WERI-Rb-1 (cell line): Measurements from ENCODE around the gene PPP4C.

Experiments used
- DNase-seq: peaks from one replicate; pipeline ENCODE4 v3.0.0-alpha.2; 2020
- H3K27ac ChIP-seq: fragments of 250-450 bp; sonication (Bioruptor Pico); 2 replicates; pipeline ENCODE4 v1.5.1; 2020; ENCODE audit warnings: mild to moderate bottlenecking, moderate library complexity
- H3K27me3 ChIP-seq: fragments of 250-450 bp; sonication (Bioruptor Pico); 2 replicates; pipeline ENCODE4 v1.5.1; 2021; ENCODE audit warnings: mild to moderate bottlenecking, low read depth, moderate library complexity; ENCODE audit not compliant: insufficient read depth, severe bottlenecking
- H3K36me3 ChIP-seq: fragments of 250-450 bp; sonication (Bioruptor Pico); 2 replicates; pipeline ENCODE4 v1.5.1; 2020; ENCODE audit warnings: mild to moderate bottlenecking, moderate library complexity
- H3K4me3 ChIP-seq: 2 replicates; pipeline ENCODE4 v1.5.1; 2011; ENCODE audit warnings: low read depth, mild to moderate bottlenecking, control low read depth, low read length
- H3K9me3 ChIP-seq: fragments of 250-450 bp; sonication (Bioruptor Pico); 2 replicates; pipeline ENCODE4 v1.5.1; 2021; ENCODE audit warnings: mild to moderate bottlenecking, moderate library complexity; ENCODE audit not compliant: severe bottlenecking
- CTCF ChIP-seq: IDR thresholded peaks from 2 replicates; pipeline ENCODE4 v1.5.1; 2011; ENCODE audit warnings: low read depth, mild to moderate bottlenecking, control low read depth, inconsistent platforms, low read length

The PPP4C gene

GRCh38 chr16:30082545-30083090 is 6.8 kb downstream of the PPP4C start:
- DNase-seq: no peak
- Histone ChIP-seq H3K27ac (no peak overlapping the region), H3K4me3 (no peak overlapping the region), H3K9me3 (no peaks in the 10 kb centered on the region), H3K36me3 (peaks cover 74% of the 10 kb centered on the region), H3K27me3 (no peaks in the 10 kb centered on the region)
- TF ChIP-seq CTCF: peak; percentile 57

- Histone ChIP-seq H3K9me3 (no peaks in the 10 kb centered on the region), H3K36me3 (peaks cover 65% of the 10 kb centered on the region), H3K27ac (no peak overlapping the region), H3K27me3 (no peaks in the 10 kb centered on the region), H3K4me3 (no peak overlapping the region)
- no peak for DNase-seq
- TF ChIP-seq CTCF: no peak
Observed at GRCh38 chr16:30083216-30084055, 7.6 kb downstream of the PPP4C start.

- DNase-seq: no peak
- no peaks in the 10 kb centered on the region for H3K27me3 ChIP-seq
- peaks cover 59% of the 10 kb centered on the region for H3K36me3 ChIP-seq
- H3K9me3 ChIP-seq: no peaks in the 10 kb centered on the region
- H3K27ac ChIP-seq: no peak overlapping the region
- TF ChIP-seq CTCF: no peak
- no peak overlapping the region for H3K4me3 ChIP-seq
Observed at GRCh38 chr16:30084096-30084815, 8.5 kb downstream of the PPP4C start.

- TF ChIP-seq CTCF: no peak
- no peak for DNase-seq
- Histone ChIP-seq H3K27me3 (no peaks in the 10 kb centered on the region), H3K27ac (no peak overlapping the region), H3K4me3 (no peak overlapping the region), H3K9me3 (no peaks in the 10 kb centered on the region), H3K36me3 (peaks cover 54% of the 10 kb centered on the region)
Observed at GRCh38 chr16:30084816-30085159, 9.0 kb downstream of the PPP4C start.

- H3K9me3 ChIP-seq: no peaks in the 10 kb centered on the region
- no peaks in the 10 kb centered on the region for H3K27me3 ChIP-seq
- H3K27ac ChIP-seq: no peak overlapping the region
- no peak for TF ChIP-seq CTCF
- H3K36me3 ChIP-seq: peaks cover 51% of the 10 kb centered on the region
- no peak overlapping the region for H3K4me3 ChIP-seq
- DNase-seq: no peak
Observed at GRCh38 chr16:30085247-30085646, 9.5 kb downstream of the PPP4C start.
